PFSK-1 (cell line): ENCODE data around the gene ITGA7.

Source experiments
- FOXP2 ChIP-seq: optimal IDR thresholded peaks from 2 replicates; pipeline ENCODE3; 2011; ENCODE audit warnings: borderline replicate concordance, control low read depth, inconsistent platforms; ENCODE audit not compliant: insufficient read depth; ENCODE audit errors: extremely low read length, extremely low read depth
- POLR2AphosphoS5 ChIP-seq: IDR thresholded peaks from 2 replicates; pipeline ENCODE4 v1.6.1; 2012; ENCODE audit warnings: low read depth, mild to moderate bottlenecking, control low read depth, low read length, moderate library complexity
- SIN3A ChIP-seq: IDR thresholded peaks from 2 replicates; pipeline ENCODE4 v1.6.1; 2012; ENCODE audit warnings: mild to moderate bottlenecking, low read length, moderate library complexity, borderline replicate concordance; ENCODE audit not compliant: insufficient read depth
- TAF1 ChIP-seq: IDR thresholded peaks from 2 replicates; pipeline ENCODE4 v1.6.1; 2012; ENCODE audit warnings: low read length, control low read depth, borderline replicate concordance; ENCODE audit not compliant: insufficient read depth
- TF ChIP-seq, protein P1 (sequence below), 2 experiments: IDR thresholded peaks; 2 replicates each; pipeline versions ENCODE4 v1.6.1 to v1.8.0; 2011 to 2012; ENCODE audit warnings: low read depth in 2 of 2, low read length in 2 of 2, control low read depth in 1 of 2, inconsistent platforms in 1 of 2, mild to moderate bottlenecking in 1 of 2, moderate library complexity in 1 of 2; ENCODE audit not compliant: insufficient read depth in 1 of 2

ITGA7 gene

DNA sequence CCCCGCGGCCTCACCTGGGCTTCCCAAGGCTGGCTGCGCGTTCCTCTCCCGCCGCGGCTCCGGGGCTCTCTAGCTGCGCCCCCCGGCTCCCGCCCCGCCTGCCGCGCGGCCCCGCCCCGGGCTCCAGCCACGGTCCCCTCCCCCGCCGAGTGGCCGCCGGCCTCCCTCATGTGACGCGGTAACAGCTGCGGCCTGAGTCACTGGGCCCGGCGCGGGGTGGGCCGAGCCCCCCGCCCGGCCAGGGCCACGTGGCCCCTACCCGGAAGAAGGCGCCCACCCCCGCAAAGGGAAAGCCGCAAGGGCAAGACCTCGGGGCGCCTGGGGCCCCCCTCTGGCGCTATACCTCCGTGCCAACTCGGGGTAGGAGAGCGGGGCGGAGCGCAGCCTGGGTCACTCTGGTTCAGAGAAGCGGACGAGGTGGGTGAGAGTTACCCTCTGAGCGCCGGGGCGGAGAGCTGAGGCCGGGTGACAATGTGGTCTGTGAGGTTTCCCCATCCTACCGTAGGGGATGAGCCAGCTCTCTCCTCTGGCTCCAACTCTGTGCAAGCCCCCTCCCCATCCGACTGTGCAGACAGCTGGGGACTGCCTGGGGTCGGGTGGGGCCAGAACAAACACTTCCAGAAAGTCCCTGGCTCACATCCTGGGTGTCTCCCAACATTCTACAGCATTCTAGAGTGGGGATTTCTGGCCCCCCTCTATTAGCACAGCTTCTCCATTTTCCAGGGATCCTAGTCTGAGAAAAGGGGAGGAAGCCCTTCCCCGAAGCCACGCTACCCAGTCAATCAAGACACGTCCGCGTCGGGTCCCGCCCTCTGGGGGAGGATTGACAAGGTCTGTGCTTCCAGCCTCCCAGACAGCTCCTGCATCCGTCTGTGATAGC lies 21.5 kb upstream of the ITGA7 start, which contains the start of gene CD63:
TSS of gene CD63 (minus strand) at position 71 of the 880 bp plus-strand sequence. CDS start 668 bp downstream, outside the sequence.
- TF ChIP-seq FOXP2 (no peak), SIN3A (peak; percentile 86; the same call in 1 of the 2 replicates), POLR2AphosphoS5 (peak; percentile 62), TAF1 (no peak)
- TF ChIP-seq, protein P1, sequence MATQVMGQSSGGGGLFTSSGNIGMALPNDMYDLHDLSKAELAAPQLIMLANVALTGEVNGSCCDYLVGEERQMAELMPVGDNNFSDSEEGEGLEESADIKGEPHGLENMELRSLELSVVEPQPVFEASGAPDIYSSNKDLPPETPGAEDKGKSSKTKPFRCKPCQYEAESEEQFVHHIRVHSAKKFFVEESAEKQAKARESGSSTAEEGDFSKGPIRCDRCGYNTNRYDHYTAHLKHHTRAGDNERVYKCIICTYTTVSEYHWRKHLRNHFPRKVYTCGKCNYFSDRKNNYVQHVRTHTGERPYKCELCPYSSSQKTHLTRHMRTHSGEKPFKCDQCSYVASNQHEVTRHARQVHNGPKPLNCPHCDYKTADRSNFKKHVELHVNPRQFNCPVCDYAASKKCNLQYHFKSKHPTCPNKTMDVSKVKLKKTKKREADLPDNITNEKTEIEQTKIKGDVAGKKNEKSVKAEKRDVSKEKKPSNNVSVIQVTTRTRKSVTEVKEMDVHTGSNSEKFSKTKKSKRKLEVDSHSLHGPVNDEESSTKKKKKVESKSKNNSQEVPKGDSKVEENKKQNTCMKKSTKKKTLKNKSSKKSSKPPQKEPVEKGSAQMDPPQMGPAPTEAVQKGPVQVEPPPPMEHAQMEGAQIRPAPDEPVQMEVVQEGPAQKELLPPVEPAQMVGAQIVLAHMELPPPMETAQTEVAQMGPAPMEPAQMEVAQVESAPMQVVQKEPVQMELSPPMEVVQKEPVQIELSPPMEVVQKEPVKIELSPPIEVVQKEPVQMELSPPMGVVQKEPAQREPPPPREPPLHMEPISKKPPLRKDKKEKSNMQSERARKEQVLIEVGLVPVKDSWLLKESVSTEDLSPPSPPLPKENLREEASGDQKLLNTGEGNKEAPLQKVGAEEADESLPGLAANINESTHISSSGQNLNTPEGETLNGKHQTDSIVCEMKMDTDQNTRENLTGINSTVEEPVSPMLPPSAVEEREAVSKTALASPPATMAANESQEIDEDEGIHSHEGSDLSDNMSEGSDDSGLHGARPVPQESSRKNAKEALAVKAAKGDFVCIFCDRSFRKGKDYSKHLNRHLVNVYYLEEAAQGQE (IDR thresholded peaks at IDR 0.05; ENCODE audit: insufficient read depth in 1 of 2, low read depth in 2 of 2, low read length in 2 of 2): no peak; a peak in 1 of 4 replicates

DNA sequence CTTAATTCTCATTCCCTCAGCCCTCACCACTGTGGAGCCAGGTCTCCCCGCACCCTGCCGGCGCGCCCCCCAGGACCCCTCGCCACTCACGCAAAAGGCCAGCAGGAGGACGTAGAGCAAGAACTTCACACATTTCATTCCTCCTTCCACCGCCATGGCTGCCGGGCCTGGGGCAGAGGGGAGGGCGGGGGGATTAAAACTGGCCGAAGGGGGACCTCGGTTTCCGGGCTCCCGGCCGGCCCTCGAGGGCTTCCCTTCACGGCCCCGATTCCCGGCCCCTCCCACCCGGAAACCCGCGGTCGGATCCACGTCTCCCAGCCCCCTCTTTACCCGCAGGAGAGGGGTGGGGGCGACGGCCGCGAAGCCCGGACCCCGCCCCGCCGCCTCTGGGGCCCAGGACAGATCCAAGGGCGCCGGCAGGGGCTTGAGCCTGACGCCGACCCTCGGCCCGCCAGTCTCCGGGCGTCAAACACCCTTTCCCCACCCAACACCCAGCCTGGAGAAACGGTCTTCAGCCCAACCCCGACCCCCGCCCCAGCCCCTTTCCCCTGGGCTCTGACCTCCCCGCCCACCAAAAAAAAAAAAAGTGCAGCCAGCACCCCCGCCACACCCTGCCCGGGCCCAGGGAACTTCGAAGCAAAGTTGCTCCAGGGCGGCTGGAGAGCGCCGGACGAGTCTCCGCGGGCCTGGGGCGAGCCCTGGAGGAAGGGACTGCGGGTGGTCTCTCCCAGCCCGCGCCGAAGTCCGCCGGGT lies 20.7 kb upstream of the ITGA7 start:
- no peak for TF ChIP-seq FOXP2
- no peak for TF ChIP-seq TAF1
- no peak; the same call in 1 of the 2 replicates for TF ChIP-seq POLR2AphosphoS5
- TF ChIP-seq, protein P1 (IDR thresholded peaks at IDR 0.05; ENCODE audit: insufficient read depth in 1 of 2, low read depth in 2 of 2, low read length in 2 of 2): no peak
- TF ChIP-seq SIN3A: 0 out of 2 replicates have a peak, but pooled peaks have one; percentile 5

DNA sequence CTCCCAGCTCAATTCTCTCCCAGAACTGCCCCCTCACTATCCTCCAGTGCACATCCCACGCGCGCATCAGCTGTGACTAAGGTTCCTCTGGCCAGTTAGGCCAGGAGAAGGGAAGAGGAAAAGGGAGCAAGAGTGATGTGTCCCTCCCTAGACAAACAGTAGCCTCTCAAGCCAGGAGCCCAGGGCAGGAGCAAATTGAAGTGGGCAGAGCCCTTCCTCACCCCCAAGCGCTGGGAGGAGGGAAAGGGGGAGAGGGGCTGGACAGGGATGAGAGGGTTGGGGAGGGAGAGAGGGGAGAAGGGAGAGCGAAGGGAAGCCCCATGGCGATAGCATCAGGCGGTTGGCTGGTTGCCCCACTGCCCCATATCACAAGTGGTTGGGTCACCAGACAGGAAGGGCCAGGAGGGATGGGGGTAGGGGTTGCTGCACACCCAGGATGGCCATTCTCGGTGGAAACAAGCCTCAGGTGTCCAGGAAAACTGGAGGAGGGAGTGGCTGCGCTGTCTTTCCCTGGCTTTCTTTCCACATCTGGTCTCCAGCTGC lies 20.0 kb upstream of the ITGA7 start:
- TF ChIP-seq TAF1: peak; percentile 21; the same call in 1 of the 2 replicates
- TF ChIP-seq, protein P1 (IDR thresholded peaks at IDR 0.05; ENCODE audit: insufficient read depth in 1 of 2, low read depth in 2 of 2, low read length in 2 of 2): no peak

DNA sequence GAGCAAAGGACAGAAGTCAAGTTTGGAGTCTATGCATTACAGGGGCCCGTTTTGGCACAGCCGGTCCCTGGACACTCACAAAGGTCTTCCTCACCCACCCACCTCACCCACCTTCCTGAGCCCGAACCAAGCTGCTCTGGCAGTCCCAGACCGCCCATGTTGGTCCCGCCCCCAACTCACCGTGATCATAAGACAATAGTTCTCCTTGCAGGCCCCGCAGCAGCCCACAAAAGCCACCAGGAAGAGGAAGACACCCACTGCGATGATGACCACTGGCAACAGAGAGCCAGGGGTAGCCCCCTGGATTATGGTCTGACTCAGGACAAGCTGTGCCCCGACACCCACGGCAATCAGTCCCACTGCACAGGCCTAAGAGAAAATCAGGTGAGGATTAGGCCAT lies 19.3 kb upstream of the ITGA7 start:
- TF ChIP-seq SIN3A (no peak), FOXP2 (no peak), POLR2AphosphoS5 (no peak), TAF1 (no peak)
- TF ChIP-seq, protein P1 (IDR thresholded peaks at IDR 0.05; ENCODE audit: insufficient read depth in 1 of 2, low read depth in 2 of 2, low read length in 2 of 2): no peak
